HepG2 (cell line): ENCODE data around the gene P2RX2. TPM values are rescaled to one million over a fixed set of nuclear protein-coding genes. Genes with fewer than 3 reads are reported as not detected.

Experiments
- FOXK2 ChIP-seq: fragments of 450-650 bp; IDR thresholded peaks from 2 replicates; pipeline ENCODE4 v1.6.1; 2016
- GABPB1 ChIP-seq: IDR thresholded peaks from 2 replicates; pipeline ENCODE4 v1.6.1; 2016; ENCODE audit warnings: mild to moderate bottlenecking, missing genetic modification reagents, moderate library complexity, missing compliant biosample characterization
- GATAD1 ChIP-seq: IDR thresholded peaks from 2 replicates; pipeline ENCODE4 v1.6.1; 2016; ENCODE audit warnings: missing genetic modification reagents, missing compliant biosample characterization
- IKZF4 ChIP-seq: sonication (generic); formaldehyde crosslinking; IDR thresholded peaks from 2 replicates; pipeline ENCODE4 v1.5.1; 2020; ENCODE audit warnings: borderline replicate concordance, mild to moderate bottlenecking, low read depth, missing genetic modification reagents; ENCODE audit errors: not compliant biosample characterization
- ZNF253 ChIP-seq: sonication (generic); formaldehyde crosslinking; IDR thresholded peaks from 2 replicates; pipeline ENCODE4 v1.8.0; 2022; ENCODE audit warnings: mild to moderate bottlenecking, missing genetic modification reagents, borderline replicate concordance
- ZNF749 ChIP-seq: sonication (generic); formaldehyde crosslinking; IDR thresholded peaks from 2 replicates; pipeline ENCODE4 v1.8.0; 2022; ENCODE audit warnings: mild to moderate bottlenecking, missing genetic modification reagents, moderate library complexity, borderline replicate concordance
- polyA plus RNA-seq, 8 experiments: library from polyadenylated mRNA; depleted of rRNA in 3 of 8; stranded (reverse) in 7 of 8; unstranded in 1 of 8; fragments of >200 nt; fragmentation: Illumina TruSeq in 4 of 8; extraction: Trizol in 4 of 8; gene quantifications; 2 replicates each; pipeline versions ENCODE4 v1.2.1 to v1.2.3, GENCODE V29; 2011 to 2016; ENCODE audit warnings: low read depth in 4 of 8, missing spikeins in 1 of 8, mixed read lengths in 1 of 8; ENCODE audit not compliant: insufficient read depth in 1 of 8
- total RNA-seq, 5 experiments: library from RNA; depleted of rRNA; stranded (reverse); fragments of >200 nt; fragmentation: Illumina TruSeq; extraction: Trizol; gene quantifications; 2 replicates each; pipeline ENCODE4 v1.2.3, GENCODE V29; 2016; ENCODE audit warnings: low read depth in 1 of 5
- TF ChIP-seq, protein P1 (sequence below): sonication (generic); formaldehyde crosslinking; conservative IDR thresholded peaks from 2 replicates; pipeline ENCODE4 v1.4.0; 2020; ENCODE audit warnings: missing genetic modification reagents
- TF ChIP-seq, protein P2 (sequence below): sonication (generic); formaldehyde crosslinking; conservative IDR thresholded peaks from 2 replicates; pipeline ENCODE4 v1.8.0; 2022; ENCODE audit warnings: low read depth, missing genetic modification reagents
- TF ChIP-seq, protein P3 (sequence below): sonication (generic); formaldehyde crosslinking; IDR thresholded peaks from 2 replicates; pipeline ENCODE4 v1.4.0; 2020; ENCODE audit warnings: missing genetic modification reagents, low read depth, mild to moderate bottlenecking, borderline replicate concordance

P2RX2 gene
- total and polyA plus RNA-seq, 2 of the 13 experiments (the other 11 are each of a cell fraction or from before 2014, with no cell fraction given), result not detected

GRCh38 chr12:132648616-132649225 is 30.1 kb downstream of the P2RX2 start (continued):
- TF ChIP-seq, protein P1, sequence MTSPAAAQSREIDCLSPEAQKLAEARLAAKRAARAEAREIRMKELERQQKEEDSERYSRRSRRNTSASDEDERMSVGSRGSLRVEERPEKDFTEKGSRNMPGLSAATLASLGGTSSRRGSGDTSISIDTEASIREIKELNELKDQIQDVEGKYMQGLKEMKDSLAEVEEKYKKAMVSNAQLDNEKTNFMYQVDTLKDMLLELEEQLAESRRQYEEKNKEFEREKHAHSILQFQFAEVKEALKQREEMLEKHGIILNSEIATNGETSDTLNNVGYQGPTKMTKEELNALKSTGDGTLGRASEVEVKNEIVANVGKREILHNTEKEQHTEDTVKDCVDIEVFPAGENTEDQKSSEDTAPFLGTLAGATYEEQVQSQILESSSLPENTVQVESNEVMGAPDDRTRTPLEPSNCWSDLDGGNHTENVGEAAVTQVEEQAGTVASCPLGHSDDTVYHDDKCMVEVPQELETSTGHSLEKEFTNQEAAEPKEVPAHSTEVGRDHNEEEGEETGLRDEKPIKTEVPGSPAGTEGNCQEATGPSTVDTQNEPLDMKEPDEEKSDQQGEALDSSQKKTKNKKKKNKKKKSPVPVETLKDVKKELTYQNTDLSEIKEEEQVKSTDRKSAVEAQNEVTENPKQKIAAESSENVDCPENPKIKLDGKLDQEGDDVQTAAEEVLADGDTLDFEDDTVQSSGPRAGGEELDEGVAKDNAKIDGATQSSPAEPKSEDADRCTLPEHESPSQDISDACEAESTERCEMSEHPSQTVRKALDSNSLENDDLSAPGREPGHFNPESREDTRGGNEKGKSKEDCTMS (CRISPR knock-in tag), result no peak
- TF ChIP-seq IKZF4 (CRISPR knock-in tag) (no peak), GABPB1 (CRISPR knock-in tag) (no peak), ZNF749 (CRISPR knock-in tag) (no peak), GATAD1 (CRISPR knock-in tag) (no peak), FOXK2 (no peak), ZNF253 (CRISPR knock-in tag) (no peak)
- TF ChIP-seq, protein P2, sequence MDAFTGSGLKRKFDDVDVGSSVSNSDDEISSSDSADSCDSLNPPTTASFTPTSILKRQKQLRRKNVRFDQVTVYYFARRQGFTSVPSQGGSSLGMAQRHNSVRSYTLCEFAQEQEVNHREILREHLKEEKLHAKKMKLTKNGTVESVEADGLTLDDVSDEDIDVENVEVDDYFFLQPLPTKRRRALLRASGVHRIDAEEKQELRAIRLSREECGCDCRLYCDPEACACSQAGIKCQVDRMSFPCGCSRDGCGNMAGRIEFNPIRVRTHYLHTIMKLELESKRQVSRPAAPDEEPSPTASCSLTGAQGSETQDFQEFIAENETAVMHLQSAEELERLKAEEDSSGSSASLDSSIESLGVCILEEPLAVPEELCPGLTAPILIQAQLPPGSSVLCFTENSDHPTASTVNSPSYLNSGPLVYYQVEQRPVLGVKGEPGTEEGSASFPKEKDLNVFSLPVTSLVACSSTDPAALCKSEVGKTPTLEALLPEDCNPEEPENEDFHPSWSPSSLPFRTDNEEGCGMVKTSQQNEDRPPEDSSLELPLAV (CRISPR knock-in tag), result no peak
- TF ChIP-seq, protein P3, sequence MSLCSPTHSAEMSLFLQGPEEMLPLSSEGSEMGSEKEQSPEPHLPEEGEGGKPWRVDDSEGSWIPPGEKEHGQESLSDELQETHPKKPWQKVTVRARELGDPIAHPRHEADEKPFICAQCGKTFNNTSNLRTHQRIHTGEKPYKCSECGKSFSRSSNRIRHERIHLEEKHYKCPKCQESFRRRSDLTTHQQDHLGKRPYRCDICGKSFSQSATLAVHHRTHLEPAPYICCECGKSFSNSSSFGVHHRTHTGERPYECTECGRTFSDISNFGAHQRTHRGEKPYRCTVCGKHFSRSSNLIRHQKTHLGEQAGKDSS (CRISPR knock-in tag), result no peak
